ENCODE results near the gene PCDHA7. TPM values are rescaled to one million over a fixed set of nuclear protein-coding genes. Genes with fewer than 3 reads are reported as not detected.
"Not testable (repeated sequence)": the region's sequence is repeated elsewhere in the genome, so short reads cannot be mapped to it uniquely, and the experiment has no call there.

The PCDHA7 gene
- total RNA-seq, 1 donor from 2014 or later = 0.49 TPM

GRCh38 chr5:140842798-140843733, 9.0 kb downstream of the PCDHA7 start:
- intact Hi-C loops (cut with DNase I) = no loop called here
- no peak for TF ChIP-seq POLR2A (IDR thresholded peaks at IDR 0.05)
- TF ChIP-seq, protein P1, sequence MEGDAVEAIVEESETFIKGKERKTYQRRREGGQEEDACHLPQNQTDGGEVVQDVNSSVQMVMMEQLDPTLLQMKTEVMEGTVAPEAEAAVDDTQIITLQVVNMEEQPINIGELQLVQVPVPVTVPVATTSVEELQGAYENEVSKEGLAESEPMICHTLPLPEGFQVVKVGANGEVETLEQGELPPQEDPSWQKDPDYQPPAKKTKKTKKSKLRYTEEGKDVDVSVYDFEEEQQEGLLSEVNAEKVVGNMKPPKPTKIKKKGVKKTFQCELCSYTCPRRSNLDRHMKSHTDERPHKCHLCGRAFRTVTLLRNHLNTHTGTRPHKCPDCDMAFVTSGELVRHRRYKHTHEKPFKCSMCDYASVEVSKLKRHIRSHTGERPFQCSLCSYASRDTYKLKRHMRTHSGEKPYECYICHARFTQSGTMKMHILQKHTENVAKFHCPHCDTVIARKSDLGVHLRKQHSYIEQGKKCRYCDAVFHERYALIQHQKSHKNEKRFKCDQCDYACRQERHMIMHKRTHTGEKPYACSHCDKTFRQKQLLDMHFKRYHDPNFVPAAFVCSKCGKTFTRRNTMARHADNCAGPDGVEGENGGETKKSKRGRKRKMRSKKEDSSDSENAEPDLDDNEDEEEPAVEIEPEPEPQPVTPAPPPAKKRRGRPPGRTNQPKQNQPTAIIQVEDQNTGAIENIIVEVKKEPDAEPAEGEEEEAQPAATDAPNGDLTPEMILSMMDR (IDR thresholded peaks at IDR 0.05) = no peak
- no peak for TF ChIP-seq POLR2AphosphoS5 (IDR thresholded peaks at IDR 0.05; ENCODE audit: insufficient read depth in 1 of 2, low read depth in 1 of 2)
- DNase-seq (ENCODE audit: extremely low spot score in 2 of 2) = peak in 1 of 2 donors; percentile 77
- H3K27ac ChIP-seq = no peak overlapping the region
- no peaks in the 10 kb centered on the region for H3K4me1 ChIP-seq
- no peaks in the 10 kb centered on the region for H3K36me3 ChIP-seq
- H3K27me3 ChIP-seq = no peaks in the 10 kb centered on the region
- peaks cover 13% of the 10 kb centered on the region for H3K9me3 ChIP-seq
- H3K4me3 ChIP-seq = no peak overlapping the region

DNA sequence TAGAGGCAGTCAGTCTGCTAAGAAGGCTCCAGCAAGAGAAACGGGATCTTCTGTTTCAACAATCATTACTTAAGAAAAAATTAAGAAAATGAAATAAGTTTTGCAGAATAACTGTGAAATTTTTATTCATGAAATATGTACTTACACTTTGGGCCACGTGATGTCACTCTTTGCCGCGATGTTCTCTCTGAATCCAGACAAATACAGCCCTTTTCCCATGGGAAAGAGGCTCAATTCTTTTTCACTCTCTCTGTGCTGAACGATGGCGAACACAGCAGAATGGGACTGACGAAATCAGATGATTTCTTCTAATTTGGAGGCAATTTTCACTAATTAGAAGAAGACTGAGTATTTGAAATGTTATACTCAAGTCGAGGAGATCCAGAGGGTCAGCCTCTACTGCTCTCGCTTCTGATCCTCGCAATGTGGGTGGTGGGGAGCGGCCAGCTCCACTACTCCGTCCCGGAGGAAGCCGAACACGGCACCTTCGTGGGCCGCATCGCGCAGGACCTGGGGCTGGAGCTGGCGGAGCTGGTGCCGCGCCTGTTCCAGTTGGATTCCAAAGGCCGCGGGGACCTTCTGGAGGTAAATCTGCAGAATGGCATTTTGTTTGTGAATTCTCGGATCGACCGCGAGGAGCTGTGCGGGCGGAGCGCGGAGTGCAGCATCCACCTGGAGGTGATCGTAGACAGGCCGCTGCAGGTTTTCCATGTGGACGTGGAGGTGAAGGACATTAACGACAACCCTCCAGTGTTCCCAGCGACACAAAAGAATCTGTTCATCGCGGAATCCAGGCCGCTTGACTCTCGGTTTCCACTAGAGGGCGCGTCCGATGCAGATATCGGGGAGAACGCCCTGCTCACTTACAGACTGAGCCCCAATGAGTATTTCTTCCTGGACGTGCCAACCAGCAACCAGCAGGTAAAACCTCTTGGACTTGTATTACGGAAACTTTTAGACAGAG, 14.4 kb downstream of the PCDHA7 start, which contains the start of gene PCDHA9:
PCDHA9 (plus strand) TSS at position 244 of the 964 bp plus-strand sequence; CDS start at position 358, 114 bp downstream.
- H3K4me3 ChIP-seq; H3K36me3 ChIP-seq; H3K9me3 ChIP-seq; DNase-seq (ENCODE audit: extremely low spot score in 2 of 2); intact Hi-C loops (cut with DNase I); H3K27ac ChIP-seq; H3K4me1 ChIP-seq; H3K27me3 ChIP-seq: not testable (repeated sequence)

- H3K36me3 ChIP-seq; H3K27me3 ChIP-seq; H3K4me3 ChIP-seq; H3K9me3 ChIP-seq; H3K27ac ChIP-seq; intact Hi-C loops (cut with DNase I); DNase-seq (ENCODE audit: extremely low spot score in 2 of 2); H3K4me1 ChIP-seq: not testable (repeated sequence)
Measured at GRCh38 chr5:140849831-140850634, 16.0 kb downstream of the PCDHA7 start.

DNA sequence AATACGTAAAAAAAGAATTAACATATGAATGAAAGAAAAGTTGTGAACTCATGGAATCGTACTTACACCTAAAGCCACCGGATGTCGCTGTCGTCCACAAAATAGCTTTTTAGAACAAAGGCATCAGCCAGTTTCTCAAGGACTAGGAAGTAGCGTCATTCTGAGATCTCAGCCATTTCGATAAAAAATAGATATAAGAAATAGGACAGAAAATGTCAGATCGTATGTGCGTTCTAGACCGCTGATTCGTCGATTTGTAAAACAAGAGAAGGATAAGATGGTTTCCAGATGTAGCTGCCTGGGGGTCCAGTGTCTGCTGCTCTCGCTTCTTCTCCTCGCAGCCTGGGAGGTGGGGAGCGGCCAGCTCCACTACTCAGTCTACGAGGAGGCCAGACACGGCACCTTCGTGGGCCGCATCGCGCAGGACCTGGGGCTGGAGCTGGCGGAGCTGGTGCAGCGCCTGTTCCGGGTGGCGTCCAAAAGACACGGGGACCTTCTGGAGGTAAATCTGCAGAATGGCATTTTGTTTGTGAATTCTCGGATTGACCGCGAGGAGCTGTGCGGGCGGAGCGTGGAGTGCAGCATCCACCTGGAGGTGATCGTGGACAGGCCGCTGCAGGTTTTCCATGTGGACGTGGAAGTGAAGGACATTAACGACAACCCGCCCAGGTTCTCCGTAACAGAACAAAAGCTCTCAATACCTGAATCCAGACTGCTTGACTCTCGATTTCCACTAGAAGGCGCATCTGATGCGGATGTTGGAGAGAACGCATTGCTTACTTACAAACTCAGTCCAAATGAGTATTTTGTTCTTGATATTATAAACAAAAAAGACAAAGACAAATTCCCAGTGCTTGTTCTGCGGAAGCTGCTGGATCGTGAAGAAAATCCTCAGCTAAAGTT, 22.0 kb downstream of the PCDHA7 start, which contains the start of gene PCDHA10:
PCDHA10 (plus strand) TSS at position 126 of the 903 bp plus-strand sequence; CDS start at position 278, 152 bp downstream.
- Histone ChIP-seq H3K4me3 (peak within 1 kb of the TSS in 1 of 2 donors; percentile 24), H3K36me3 (no peaks in the 10 kb centered on the region), H3K9me3 (no peaks in the 10 kb centered on the region), H3K27ac (no peak within 1 kb of the TSS), H3K4me1 (no peaks in the 10 kb centered on the region), H3K27me3 (no peaks in the 10 kb centered on the region)
- DNase-seq (ENCODE audit: extremely low spot score in 2 of 2) = no peak
- TF ChIP-seq, protein P1 (IDR thresholded peaks at IDR 0.05) = peak in 2 of 3 experiments; percentile 8 to 32
- TF ChIP-seq POLR2AphosphoS5 (IDR thresholded peaks at IDR 0.05; ENCODE audit: insufficient read depth in 1 of 2, low read depth in 1 of 2) (no peak), POLR2A (IDR thresholded peaks at IDR 0.05) (no peak)
- intact Hi-C loops (cut with DNase I) = no loop called here
